ENCODE data around the gene GFY.
A peak's percentile ranks its signal among the peaks of the same experiment; 100 is the strongest.

GFY gene

GRCh38 chr19:49428547-49429451 is 3.6 kb downstream of the GFY start:
- no peak for DNase-seq

- DNase-seq, result no peak
Observed at GRCh38 chr19:49430172-49430677, 5.0 kb downstream of the GFY start.

GRCh38 chr19:49430678-49431329 is 5.6 kb downstream of the GFY start:
- no peak for DNase-seq

- DNase-seq, result no peak
Observed at GRCh38 chr19:49431330-49431749, 6.2 kb downstream of the GFY start.

GRCh38 chr19:49432141-49433073 is 7.2 kb downstream of the GFY start:
- no peak for DNase-seq

- no peak for DNase-seq
Observed at GRCh38 chr19:49433240-49433901, 8.2 kb downstream of the GFY start.

- no peak for DNase-seq
Observed at GRCh38 chr19:49434907-49435583, 9.9 kb downstream of the GFY start.

GRCh38 chr19:49435670-49436069 is 10.5 kb downstream of the GFY start:
- no peak for DNase-seq

GRCh38 chr19:49436381-49437017 is 11.3 kb downstream of the GFY start:
- no peak for DNase-seq

- DNase-seq, result no peak
Observed at GRCh38 chr19:49437231-49437630, 12.0 kb downstream of the GFY start.

- DNase-seq, result no peak
Observed at GRCh38 chr19:49438261-49438660, 13.1 kb downstream of the GFY start.

GRCh38 chr19:49439836-49440235 is 14.6 kb downstream of the GFY start:
- no peak for DNase-seq

- DNase-seq, result no peak
Observed at GRCh38 chr19:49440439-49441209, 15.4 kb downstream of the GFY start.

- DNase-seq, result peak; percentile 45
Observed at GRCh38 chr19:49441210-49441959, 16.2 kb downstream of the GFY start, which contains the start of gene SLC17A7. SLC17A7 (minus strand) TSS chr19:49441527; CDS start chr19:49441379, 148 bp downstream.

- no peak for DNase-seq
Observed at GRCh38 chr19:49441960-49442350, 16.8 kb downstream of the GFY start.

- DNase-seq, result no peak
Observed at GRCh38 chr19:49442354-49442753, 17.2 kb downstream of the GFY start.

- DNase-seq, result peak; percentile 64
Observed at GRCh38 chr19:49442771-49443365, 17.7 kb downstream of the GFY start.

GRCh38 chr19:49443366-49444099 is 18.3 kb downstream of the GFY start:
- peak; percentile 97 for DNase-seq

All from suppressor macrophage treated with lipopolysaccharide for 4 hours (primary cell).